Activated T-helper 9 cell treated with anti-CD3 and anti-CD28 coated beads, Interleukin-2, amount 50 U/mL, for 16 hours (primary cell): ENCODE measurements around the gene UHRF1.
"Not testable (repeated sequence)": the region's sequence is repeated elsewhere in the genome, so short reads cannot be mapped to it uniquely, and the experiment has no call there.

Experiments
- DNase-seq: peaks from one replicate; pipeline ENCODE4 v3.0.0-alpha.2; 2020; ENCODE audit warnings: low read depth

The UHRF1 gene

DNA sequence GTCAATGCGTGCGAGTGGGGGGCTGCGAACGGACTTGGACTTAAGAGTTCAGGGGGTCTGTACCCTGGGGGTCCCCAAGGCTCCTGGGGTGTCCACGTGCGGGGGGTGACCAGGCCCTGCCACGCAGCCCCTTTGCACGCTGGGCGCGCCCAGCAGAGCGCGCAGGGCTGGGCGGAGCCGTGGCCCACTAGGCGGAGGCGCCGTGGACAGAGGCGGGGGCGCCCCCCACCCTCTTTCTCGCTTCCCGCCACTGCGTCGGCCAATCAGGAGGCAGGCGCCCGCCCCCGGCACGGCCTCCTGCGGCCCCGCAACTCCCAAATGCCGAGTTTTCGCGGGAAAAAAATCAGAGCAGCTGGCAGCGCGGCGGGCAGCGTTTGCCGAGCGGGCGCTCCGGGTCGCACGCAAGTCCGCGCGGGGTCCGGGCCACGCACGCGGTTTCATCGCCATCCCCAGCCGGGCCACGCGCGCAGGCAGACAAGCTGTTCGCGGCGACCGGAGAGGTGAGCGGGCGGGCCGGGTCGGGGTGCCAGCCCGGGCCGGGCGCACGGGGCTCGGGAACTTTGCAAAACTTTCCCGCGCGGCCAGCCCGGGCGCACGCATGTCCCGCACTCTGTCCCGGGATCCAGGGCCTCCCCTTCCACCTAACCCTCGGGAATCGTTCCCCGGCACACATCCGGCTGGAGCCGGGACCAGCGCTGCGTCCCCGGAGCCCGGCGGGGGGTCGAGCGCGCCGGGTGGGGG is at the start of gene UHRF1:
Gene UHRF1 (plus strand): TSS at position 346 of the 741 bp plus-strand sequence. CDS start 1,385 bp downstream, outside the sequence.
- no peak for DNase-seq

DNA sequence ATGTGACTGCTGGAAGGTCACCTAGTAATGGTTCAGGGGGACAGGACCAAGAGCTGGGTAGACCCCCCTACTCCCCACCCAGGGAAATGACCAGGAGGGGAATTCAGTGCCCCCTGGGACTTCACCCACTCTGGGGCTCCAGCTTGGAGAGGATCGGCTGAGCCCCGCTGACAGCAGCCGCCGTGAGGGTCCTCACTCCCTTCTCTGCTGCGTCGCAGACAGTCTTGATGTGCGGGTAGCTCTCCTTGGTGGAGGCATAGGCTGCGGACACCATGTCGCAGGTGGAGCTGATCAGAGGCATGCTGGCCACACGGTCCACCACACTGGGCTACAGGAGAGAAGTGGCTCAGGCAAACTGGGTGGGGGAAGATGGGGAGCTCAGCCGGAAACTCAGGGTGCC is 49.6 kb upstream of the UHRF1 start:
- no peak for DNase-seq

DNA sequence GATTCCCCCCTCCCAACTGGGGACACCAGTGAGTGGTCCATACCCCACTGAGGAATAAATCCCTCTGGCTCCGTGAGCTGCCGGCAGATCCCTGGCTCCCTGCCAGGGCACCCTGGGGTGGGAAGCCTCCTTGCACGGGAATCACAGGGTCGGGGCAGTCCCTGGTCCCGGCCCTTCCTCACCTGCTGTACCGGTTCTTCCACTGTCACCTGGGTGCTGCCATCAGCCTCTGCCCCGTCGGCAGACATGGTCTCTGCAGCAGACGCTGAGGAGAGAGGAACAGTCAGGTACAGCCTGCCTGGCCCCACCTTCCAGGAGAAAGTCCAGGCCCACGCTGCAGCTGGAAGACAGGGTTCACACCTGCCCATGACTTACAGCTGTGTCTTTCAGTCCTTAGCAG is 48.2 kb upstream of the UHRF1 start:
- DNase-seq = no peak

DNA sequence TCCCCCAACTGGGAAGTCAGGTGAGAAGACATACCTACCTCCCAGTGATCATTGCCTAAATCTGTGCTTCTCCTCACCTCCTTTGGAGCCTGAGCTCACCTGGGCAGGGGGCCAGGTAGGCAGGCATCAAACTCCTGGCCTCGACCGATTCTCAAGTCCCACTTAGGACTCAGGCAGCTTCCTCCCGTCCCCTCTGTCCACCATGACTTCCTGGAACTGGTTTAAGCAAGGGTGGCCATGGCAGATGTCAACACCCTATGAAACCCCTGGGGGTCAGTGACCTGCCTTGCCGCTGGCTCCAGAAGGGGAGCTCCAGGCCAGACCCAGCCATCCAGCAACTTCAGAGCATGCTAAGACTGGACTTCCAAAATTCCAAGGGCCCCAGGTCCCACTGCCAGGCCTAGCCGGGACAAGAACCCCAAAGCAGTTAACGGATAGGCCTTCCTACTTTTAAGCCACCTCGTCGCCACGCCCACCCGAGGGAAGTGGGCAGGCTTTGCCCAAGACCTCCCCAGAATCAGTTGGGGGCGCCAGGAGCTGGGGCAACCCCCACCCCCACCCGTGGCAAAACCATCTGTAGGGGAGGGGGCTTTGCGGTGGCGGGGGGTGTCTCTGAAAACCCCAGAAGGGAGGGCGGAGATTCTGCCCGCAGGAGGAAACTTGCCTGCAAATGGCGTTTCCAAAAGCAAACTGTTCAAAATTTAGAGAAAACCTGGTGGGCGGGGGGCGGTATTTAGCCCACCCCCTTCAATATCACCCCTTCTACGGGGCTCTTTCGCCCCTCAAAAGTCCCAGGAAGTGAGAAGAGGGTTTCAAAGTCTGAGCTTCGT is 42.5 kb upstream of the UHRF1 start:
- DNase-seq = peak; percentile 15

DNA sequence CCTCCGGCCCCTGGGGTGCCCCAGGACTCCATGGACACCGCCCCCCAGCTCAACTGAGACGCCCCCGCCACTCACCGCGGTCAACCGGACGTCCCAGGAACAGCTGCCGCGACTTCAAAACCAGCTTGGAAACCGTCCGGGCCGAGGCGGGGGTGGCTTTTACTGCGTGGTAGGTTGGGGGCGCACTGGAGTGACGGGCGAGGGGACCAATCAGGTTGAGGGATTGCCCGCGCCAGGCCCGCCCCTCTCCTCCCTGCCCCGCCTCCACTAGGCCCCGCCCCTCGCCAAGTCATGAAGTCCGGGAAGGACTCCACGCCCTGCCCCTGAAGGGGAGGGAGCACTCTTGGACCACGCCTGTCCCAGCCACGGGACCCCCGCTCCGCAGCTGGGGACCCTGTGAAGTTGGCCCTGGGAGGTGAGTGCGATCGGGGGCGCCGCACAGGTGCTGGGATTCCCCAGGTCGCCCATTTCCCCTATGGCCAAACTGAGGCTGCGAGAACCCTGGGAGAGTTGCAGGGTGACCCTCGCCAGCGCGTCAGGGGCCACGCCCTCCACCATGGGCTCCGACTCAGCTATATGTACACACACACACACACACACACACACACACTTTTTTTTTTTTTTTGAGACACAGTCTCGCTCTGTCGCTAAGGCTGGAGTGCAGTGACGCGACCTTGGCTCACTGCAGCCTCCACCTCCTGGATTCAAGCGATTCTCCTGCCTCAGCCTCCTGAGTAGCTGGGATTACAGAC is 41.6 kb upstream of the UHRF1 start, which contains the start of gene PLIN3:
Gene PLIN3 (minus strand): TSS at position 134 of the 752 bp plus-strand sequence. CDS start 6,273 bp downstream, outside the sequence.
- peak; percentile 86 for DNase-seq

DNA sequence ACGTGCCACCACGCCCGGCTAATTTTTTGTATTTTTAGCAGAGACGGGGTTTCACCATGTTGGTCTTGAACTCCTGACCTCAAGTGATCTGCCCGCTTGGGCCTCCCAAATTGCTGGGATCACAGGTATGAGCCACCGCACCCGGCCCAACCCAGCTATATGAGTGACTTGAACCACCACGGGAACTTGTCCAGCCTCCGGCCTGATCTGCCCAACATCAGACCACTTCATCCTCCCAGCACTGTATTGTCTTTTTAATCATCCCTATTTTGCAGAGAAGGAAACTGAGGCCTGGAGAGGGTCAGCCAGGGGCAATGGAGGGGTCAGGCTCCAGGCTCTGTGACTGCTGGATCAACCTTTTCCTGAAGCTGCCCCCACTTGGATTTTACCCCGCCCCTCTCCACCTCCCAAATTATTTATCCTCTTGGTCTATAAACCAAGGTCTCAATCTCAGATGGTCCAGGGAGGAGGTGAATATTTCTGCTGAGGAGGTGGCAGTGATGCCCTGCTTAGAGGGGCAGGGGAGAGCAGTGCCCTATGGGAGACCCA is 40.9 kb upstream of the UHRF1 start:
- DNase-seq = no peak

DNA sequence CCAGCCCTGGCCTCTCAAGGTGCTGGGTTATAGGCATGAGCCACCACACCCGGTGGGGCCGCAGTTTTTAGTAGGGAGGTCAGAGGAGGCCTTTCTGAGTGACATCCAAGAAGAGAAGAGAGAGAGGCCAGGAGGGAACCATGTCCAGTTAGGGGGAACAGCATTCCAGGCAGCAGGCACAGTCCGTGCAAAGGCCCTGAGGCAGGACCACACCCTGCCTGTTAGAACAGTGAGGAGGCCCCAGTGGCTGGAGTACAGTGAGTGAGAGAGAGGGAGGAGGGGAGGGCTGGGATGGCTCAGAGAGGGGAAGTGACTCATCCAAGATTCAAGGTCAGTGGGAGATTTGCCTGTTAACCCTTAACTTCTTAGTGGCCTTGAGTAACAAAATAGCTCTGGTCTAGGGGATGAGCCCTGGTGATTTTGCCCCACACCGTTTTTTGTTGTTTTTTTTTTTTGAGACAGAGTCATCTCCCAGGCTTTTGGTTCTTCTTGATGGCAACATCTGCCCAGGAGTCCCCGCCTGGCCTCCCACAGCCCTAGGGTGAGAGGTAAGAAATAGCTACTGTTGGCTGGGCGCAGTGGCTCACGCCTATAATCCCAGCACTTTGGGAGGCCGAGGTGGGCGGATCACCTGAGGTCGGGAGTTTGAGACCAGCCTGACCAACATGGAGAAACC is 39.1 kb upstream of the UHRF1 start:
- no peak for DNase-seq

DNA sequence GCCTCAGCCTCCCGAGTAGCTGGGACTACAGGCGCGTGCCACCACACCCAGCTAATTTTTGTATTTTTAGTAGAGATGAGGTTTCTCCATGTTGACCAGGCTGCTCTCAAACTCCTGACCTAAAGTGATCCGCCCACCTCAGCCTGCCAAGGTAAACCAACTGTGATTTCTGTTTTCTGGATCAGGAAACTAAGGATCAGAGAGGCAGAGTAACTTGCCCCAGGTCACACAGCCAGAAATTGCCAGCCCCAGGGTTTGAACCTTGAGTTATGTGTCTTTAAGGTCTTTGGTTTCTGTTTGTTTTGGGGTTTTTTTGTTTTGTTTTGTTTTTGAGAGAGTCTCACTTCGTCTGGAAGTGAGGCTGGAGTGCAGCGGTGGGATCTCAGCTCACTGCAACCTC is 37.6 kb upstream of the UHRF1 start:
- DNase-seq = no peak

DNA sequence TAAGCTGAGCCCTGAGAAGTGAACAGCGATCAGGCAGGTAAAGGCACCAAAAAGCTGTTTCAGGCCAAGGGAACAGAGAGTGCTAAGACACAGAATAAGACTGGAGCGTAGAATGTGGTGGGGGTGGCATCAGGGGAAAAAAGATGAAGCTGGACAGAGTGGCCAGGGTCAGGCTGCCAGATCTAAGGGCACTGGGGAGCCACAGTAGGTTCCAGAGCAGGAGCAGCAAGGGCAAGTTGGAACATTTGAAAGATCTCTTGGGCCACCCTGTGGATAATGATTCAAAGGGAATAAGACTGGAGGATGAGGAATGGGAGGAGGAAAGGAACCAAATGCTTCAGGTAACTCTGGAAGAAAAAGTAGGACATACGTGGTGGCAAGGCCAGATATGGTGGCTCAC is 35.4 kb upstream of the UHRF1 start:
- no peak for DNase-seq

DNA sequence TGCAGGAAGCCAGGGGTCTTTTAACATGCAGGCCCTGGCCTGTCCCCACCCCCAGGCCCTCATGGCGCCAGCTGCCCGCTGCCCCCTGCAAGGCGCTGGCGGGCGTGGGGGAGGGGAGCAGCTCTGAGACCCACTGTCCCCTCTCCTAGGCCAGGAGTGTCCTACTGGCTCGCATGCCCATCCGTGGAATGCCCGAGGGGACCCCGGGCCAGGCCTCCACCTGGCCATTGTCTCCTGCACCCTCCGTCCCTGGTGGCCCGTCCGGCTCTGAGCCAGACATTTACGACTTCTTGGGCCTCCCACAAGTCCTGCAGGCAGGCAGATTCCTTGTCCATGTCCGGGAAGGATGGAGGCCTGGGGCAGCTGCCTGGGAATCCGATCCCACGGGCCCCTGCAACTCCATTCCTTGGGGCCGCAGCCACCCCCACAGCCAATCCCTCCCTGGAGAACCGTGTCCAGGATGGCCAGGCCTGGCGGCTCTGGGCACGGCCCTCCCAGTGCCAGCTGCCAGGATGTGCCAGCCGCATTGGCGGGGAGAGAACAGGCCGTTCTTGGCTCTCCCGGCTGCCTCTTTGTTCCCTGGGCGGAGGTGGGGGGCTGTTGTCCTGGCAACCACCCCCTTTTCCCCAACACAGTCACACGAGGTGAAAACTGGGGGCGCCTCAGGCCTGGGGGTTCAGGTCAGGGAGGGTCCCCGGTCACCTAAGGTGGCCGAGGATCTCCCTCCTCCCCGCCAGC is 31.4 kb upstream of the UHRF1 start:
- no peak for DNase-seq

DNA sequence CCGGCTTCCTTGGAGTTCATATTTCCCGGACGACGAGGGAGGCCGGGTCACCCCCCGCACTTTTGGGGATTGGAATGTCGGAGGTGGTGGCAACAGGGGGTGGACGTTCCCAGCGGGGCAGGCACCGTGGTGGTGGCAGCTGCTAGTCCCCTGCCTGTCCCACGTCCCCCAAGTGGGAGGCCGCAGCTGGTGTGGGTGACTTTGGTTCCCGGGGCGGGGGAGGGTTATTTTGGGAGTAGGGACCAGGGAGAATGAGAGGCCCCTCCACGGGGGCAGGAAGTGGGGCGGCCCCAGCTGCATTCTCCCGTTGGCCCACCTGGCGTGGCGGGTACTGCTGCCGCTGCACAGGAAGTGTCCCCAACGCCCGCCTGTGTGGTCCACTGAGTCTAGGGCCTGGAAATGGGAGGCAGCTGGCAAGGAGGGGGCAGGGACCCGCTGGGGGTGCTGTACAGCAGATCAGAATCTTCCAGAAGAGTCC is 30.8 kb upstream of the UHRF1 start:
- no peak for DNase-seq

DNA sequence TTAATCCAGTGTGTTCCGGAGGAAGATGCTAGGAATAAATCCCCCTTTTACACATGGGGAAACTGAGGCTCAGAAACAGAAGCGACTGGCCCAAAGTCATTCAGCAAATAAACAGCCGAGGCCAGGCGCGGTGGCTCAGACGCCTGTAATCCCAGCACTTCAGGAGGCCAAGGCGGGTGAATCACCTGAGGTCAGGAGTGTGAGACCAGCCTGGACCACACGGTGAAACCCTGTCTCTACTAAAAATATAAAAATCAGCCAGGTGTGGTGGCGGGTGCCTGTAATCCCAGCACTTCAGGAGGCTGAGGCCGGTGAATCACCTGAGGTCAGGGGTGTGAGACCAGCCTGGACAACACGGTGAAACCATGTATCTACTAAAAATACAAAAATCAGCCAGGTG is 30.3 kb upstream of the UHRF1 start:
- no peak for DNase-seq

DNA sequence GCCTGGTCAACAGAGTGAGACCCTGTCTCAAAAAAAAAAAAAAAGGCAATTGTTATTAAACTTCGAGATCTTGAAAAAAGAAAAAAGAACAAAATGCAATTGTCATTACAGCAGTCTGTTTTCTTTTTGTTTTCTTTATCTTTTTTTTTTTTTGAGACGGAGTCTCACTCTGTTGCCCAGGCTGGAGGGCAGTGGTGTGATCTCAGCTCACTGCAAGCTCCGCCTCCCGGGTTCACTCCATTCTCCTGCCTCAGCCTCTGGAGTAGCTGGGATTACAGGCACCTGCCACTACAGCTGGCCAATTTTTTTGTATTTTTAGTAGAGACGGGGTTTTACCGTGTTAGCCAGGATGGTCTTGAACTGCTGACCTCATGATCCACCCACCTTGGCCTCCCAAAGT is 26.4 kb upstream of the UHRF1 start:
- DNase-seq = not testable (repeated sequence)

DNA sequence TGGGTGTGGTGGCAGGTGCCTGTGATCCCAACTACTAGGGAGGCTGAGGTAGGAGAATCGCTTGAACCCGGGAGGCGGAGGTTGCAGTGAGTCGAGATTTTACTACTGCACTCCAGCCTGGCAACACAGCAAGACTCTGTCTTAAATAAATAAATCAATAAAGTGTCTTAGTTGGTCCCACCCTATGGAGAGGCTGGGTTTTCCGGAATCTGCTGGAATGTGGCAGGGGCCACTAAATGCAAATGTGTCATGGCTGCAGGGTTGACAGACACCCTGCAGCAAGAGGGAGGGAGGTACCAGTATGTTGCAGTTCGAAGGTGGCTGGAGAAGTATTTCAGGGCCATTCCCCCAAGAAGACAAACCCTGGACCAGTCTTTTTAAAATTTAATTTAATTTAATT is 24.3 kb upstream of the UHRF1 start:
- DNase-seq = not testable (repeated sequence)

DNA sequence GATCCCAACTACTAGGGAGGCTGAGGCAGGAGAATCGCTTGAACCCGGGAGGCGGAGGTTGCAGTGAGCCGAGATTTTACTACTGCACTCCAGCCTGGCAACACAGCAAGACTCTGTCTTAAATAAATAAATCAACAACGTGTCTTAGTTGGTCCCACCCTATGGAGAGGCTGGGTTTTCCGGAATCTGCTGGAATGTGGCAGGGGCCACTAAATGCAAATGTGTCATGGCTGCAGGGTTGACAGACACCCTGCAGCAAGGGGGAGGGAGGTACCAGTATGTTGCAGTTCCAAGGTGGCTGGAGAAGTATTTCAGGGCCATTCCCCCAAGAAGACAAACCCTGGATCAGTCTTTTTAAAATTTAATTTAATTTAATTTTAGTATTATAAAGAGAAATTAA is 21.5 kb upstream of the UHRF1 start:
- DNase-seq = not testable (repeated sequence)

DNA sequence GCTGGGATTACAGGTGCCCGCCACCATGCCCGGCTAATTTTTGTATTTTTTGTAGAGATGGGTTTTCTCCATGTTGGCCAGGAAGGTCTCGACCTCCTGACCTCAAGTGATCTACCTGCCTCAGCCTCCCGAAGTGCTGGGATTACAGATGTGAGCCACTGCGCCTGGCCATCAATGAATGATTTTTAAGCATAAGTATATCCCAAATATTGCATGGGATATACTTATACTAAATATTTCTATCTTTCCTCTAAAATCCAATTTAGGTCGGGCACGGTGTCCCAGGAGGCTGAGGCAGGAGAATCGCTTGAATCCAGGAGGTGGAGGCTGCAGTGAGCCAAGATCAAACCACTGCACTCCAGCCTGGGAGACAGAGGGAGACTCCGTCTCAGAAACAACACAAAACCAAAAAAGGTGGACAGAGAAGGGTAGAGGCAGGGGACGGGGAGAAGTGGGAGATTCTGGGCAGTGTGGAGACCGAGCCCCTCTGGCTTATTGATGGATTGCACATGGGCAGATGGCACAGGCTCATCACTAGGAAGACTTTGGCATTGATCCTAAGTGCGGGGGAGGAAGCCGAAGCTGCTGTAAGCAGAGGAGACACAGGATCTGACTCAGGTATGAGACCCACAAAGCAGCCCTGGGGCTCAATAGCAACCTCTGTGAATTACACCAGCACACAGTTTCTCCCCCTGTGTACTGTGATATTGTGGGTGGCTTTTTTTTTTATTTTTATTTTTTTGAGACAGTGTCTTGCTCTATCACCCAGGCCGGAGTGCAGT is 20.1 kb upstream of the UHRF1 start:
- DNase-seq = no peak

DNA sequence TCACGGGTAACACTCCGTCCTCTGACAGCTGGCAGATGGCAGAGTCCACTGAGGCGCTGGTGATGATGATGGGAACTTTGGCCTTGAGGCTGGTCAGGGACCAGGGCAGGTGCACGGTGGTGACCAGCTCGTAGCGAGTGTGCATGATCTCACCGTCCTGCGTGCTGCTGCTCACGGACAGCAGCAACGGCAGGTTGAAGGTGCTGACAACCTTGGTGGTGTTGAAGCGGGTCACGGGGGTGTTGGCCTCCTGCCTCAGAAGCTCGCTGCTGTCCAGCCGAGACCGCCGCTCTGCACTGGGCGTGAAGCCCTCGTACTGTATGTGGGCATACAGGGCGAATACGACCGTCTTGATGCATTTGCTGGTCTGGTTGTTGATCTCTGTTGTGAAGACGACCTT is 18.2 kb upstream of the UHRF1 start:
- DNase-seq = no peak

DNA sequence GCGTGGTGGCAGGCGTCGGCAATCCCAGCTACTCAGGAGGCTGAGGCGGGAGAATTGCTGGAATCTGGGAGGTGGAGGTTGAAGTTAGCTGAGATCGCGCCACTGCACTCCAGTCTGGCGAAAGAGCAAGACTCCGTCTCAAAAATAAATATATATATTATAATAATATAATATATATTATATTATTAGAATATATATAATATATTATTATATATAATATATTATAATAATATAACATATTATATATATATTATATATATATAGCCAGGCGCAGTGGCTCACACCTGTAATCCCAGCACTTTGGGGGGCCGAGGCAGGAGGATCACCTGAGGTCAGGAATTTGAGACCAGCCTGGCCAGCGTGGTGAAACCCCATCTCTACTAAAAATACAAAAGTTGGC is 16.3 kb upstream of the UHRF1 start:
- DNase-seq = not testable (repeated sequence)

DNA sequence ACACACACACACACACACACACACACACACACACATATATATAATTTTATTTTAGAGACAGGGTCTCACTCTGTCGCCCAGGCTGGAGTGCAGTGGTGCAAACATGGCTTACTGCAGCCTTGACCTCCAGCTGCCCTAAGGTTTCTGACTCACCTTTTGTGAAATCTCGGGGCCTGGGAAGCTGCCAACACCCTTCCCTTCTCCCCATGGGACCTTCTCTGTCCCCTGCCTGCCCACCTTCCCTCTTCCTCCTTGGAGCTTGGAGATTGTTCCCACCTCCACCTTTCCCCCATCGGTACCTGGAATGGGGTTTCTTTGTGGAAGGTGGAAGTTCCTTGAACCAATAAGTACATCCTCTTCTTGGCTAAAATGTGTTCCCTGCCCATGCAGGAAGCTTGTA is 12.9 kb upstream of the UHRF1 start:
- no peak for DNase-seq

DNA sequence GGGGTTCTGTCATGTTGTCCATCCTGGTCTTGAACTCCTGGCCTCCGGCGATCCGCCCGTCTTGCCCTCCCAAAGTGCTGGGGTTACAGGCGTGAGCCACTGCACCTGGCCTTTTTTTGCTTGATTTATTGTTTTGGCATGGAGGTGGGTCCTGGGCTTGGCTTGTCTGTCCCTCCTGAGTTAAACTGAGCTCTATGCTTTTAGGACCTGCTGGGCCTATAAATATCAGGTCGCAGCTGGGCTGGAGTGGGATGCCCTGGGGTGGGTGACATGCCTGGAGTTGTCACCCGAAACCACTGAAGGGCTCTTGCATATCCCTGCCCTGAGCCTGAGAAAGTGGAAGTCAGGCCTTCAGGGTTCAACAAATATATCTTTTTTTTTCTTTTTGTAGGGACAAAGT is 12.2 kb upstream of the UHRF1 start:
- DNase-seq = no peak
